ENCODE data around the gene PSMA6.

GRCh38 chr14:35346738-35347322 lies 54.6 kb downstream of the PSMA6 start:
- TF ChIP-seq CTCF (IDR thresholded peaks at IDR 0.05) (no peak), EZH2 (IDR thresholded peaks at IDR 0.05) (no peak)

All from neural progenitor cell (in vitro differentiated cells).